SK-N-MC (cell line): ENCODE results near the gene ALKAL2.

Experiments
- DNase-seq: peaks from one replicate; pipeline ENCODE4 v3.0.0-alpha.2; 2011; ENCODE audit warnings: low read depth, low spot score
- H3K27ac ChIP-seq: fragments of 200-600 bp; sonication (generic); 2 replicates; pipeline ENCODE4 v1.5.1; 2016; ENCODE audit warnings: mixed run types
- H3K36me3 ChIP-seq: fragments of 200-600 bp; sonication (generic); 2 replicates; pipeline ENCODE4 v1.6.1; 2017; ENCODE audit warnings: antibody characterized with exemption, low read length, mixed read lengths; ENCODE audit not compliant: insufficient read depth
- H3K4me3 ChIP-seq: fragments of 200-600 bp; sonication (generic); 2 replicates; pipeline ENCODE4 v1.5.1; 2016
- H3K9ac ChIP-seq: fragments of 200-600 bp; sonication (generic); 2 replicates; pipeline ENCODE4 v1.8.0; 2017; ENCODE audit warnings: mixed run types, mixed read lengths; ENCODE audit not compliant: insufficient read length
- H3K9me3 ChIP-seq: fragments of 200-600 bp; sonication (generic); 2 replicates; pipeline ENCODE4 v1.6.1; 2017; ENCODE audit warnings: low read depth, mild to moderate bottlenecking, antibody characterized with exemption, low read length, moderate library complexity, mixed read lengths
- EZH2 ChIP-seq: fragments of 200-600 bp; sonication (generic); IDR thresholded peaks from one replicate; pipeline ENCODE4 v1.6.1; 2017; ENCODE audit warnings: antibody characterized with exemption
- FOXP2 ChIP-seq: optimal IDR thresholded peaks from 2 replicates; pipeline ENCODE3; 2011; ENCODE audit warnings: mild to moderate bottlenecking, moderate library complexity; ENCODE audit not compliant: insufficient read depth; ENCODE audit errors: extremely low read length, control extremely low read depth
- POLR2AphosphoS5 ChIP-seq: IDR thresholded peaks from 2 replicates; pipeline ENCODE4 v1.6.1; 2012; ENCODE audit warnings: mild to moderate bottlenecking, low read depth, low read length, borderline replicate concordance

Gene ALKAL2

GRCh38 chr2:280650-281110, 7.2 kb downstream of the ALKAL2 start:
- Histone ChIP-seq H3K4me3 (no peak overlapping the region), H3K9ac (no peak overlapping the region), H3K9me3 (no peaks in the 10 kb centered on the region), H3K27ac (no peak overlapping the region), H3K36me3 (peaks cover 66% of the 10 kb centered on the region)
- DNase-seq, result no peak
- no peak for TF ChIP-seq POLR2AphosphoS5
- TF ChIP-seq FOXP2, result no peak
- TF ChIP-seq EZH2, result no peak

GRCh38 chr2:279956-280649, 7.8 kb downstream of the ALKAL2 start:
- H3K36me3 ChIP-seq, result peaks cover 72% of the 10 kb centered on the region

GRCh38 chr2:279366-279765, 8.5 kb downstream of the ALKAL2 start:
- DNase-seq, result no peak
- Histone ChIP-seq H3K36me3 (peaks cover 79% of the 10 kb centered on the region), H3K9me3 (no peaks in the 10 kb centered on the region), H3K27ac (no peak overlapping the region), H3K9ac (no peak overlapping the region), H3K4me3 (no peak overlapping the region)
- no peak for TF ChIP-seq POLR2AphosphoS5
- TF ChIP-seq FOXP2, result no peak

More at GRCh38 chr2:279956-280649, 7.8 kb downstream of the ALKAL2 start:
- no peaks in the 10 kb centered on the region for H3K9me3 ChIP-seq
- H3K4me3 ChIP-seq, result no peak overlapping the region
- no peak overlapping the region for H3K9ac ChIP-seq
- H3K27ac ChIP-seq, result no peak overlapping the region
- no peak for DNase-seq
- no peak for TF ChIP-seq POLR2AphosphoS5
- no peak for TF ChIP-seq FOXP2
- TF ChIP-seq EZH2, result no peak

- no peaks in the 10 kb centered on the region for H3K9me3 ChIP-seq
- H3K36me3 ChIP-seq, result peaks cover 83% of the 10 kb centered on the region
- TF ChIP-seq EZH2 (no peak), FOXP2 (no peak), POLR2AphosphoS5 (no peak)
- no peak overlapping the region for H3K27ac ChIP-seq
- no peak overlapping the region for H3K9ac ChIP-seq
- DNase-seq, result no peak
- H3K4me3 ChIP-seq, result no peak overlapping the region
Observed at GRCh38 chr2:278927-279320, 9.0 kb downstream of the ALKAL2 start.

GRCh38 chr2:278312-278926, 9.5 kb downstream of the ALKAL2 start:
- no peak for DNase-seq
- Histone ChIP-seq H3K27ac (no peak overlapping the region), H3K4me3 (no peak overlapping the region), H3K9me3 (no peaks in the 10 kb centered on the region), H3K36me3 (peaks cover 89% of the 10 kb centered on the region), H3K9ac (no peak overlapping the region)
- TF ChIP-seq EZH2 (no peak), POLR2AphosphoS5 (no peak), FOXP2 (no peak)

- Histone ChIP-seq H3K9ac (no peak overlapping the region), H3K27ac (no peak overlapping the region), H3K9me3 (no peaks in the 10 kb centered on the region), H3K36me3 (peaks cover 90% of the 10 kb centered on the region), H3K4me3 (no peak overlapping the region)
- TF ChIP-seq FOXP2 (no peak), POLR2AphosphoS5 (no peak), EZH2 (no peak)
- DNase-seq, result no peak
Observed at GRCh38 chr2:275466-275865, 12.4 kb downstream of the ALKAL2 start.

- no peak for DNase-seq
- Histone ChIP-seq H3K4me3 (no peak overlapping the region), H3K36me3 (peaks cover 85% of the 10 kb centered on the region), H3K27ac (no peak overlapping the region), H3K9me3 (no peaks in the 10 kb centered on the region), H3K9ac (no peak overlapping the region)
- TF ChIP-seq EZH2 (no peak), FOXP2 (no peak), POLR2AphosphoS5 (no peak)
Observed at GRCh38 chr2:274503-274902, 13.4 kb downstream of the ALKAL2 start.

GRCh38 chr2:273333-273732, 14.6 kb downstream of the ALKAL2 start:
- Histone ChIP-seq H3K9ac (no peak overlapping the region), H3K9me3 (no peaks in the 10 kb centered on the region), H3K27ac (no peak overlapping the region), H3K36me3 (peaks cover 73% of the 10 kb centered on the region), H3K4me3 (no peak overlapping the region)
- no peak for TF ChIP-seq POLR2AphosphoS5
- no peak for TF ChIP-seq FOXP2
- TF ChIP-seq EZH2, result no peak
- DNase-seq, result no peak

GRCh38 chr2:271917-272316, 16.0 kb downstream of the ALKAL2 start:
- DNase-seq, result no peak
- TF ChIP-seq POLR2AphosphoS5, result no peak
- no peak for TF ChIP-seq FOXP2
- no peak for TF ChIP-seq EZH2
- H3K27ac ChIP-seq, result no peak overlapping the region
- no peak overlapping the region for H3K4me3 ChIP-seq
- H3K36me3 ChIP-seq, result peaks cover 59% of the 10 kb centered on the region
- H3K9ac ChIP-seq, result no peak overlapping the region
- H3K9me3 ChIP-seq, result no peaks in the 10 kb centered on the region

GRCh38 chr2:270861-271260, 17.0 kb downstream of the ALKAL2 start:
- no peak overlapping the region for H3K27ac ChIP-seq
- H3K36me3 ChIP-seq, result peaks cover 49% of the 10 kb centered on the region
- H3K9me3 ChIP-seq, result no peaks in the 10 kb centered on the region
- H3K9ac ChIP-seq, result no peak overlapping the region
- DNase-seq, result no peak
- H3K4me3 ChIP-seq, result no peak overlapping the region
- no peak for TF ChIP-seq EZH2
- TF ChIP-seq FOXP2, result no peak
